Measurements from ENCODE around the gene TRAK1. TPM values are rescaled to one million over a fixed set of nuclear protein-coding genes. Genes with fewer than 3 reads are reported as not detected.

TRAK1 gene
- total RNA-seq, 6 experiments from 2014 or later = 50.6 to 54.3 (median 52.3) TPM

DNA sequence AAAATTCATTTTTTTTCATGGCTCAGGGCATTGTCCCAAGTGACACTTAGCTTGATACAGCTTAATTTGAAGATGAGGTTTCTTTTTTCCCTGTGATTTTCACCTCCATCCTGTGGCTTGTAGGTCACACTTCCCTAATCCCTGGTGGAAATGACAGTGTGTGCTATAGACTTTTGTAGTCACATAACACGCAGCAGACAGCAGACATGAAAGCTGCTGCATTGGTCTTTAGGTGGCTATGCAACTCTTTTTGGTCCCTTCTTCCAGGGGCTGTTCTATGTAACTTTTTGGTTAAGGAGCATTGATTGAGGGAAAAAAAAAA is 38.8 kb downstream of the TRAK1 start:
- TF ChIP-seq, protein P1, sequence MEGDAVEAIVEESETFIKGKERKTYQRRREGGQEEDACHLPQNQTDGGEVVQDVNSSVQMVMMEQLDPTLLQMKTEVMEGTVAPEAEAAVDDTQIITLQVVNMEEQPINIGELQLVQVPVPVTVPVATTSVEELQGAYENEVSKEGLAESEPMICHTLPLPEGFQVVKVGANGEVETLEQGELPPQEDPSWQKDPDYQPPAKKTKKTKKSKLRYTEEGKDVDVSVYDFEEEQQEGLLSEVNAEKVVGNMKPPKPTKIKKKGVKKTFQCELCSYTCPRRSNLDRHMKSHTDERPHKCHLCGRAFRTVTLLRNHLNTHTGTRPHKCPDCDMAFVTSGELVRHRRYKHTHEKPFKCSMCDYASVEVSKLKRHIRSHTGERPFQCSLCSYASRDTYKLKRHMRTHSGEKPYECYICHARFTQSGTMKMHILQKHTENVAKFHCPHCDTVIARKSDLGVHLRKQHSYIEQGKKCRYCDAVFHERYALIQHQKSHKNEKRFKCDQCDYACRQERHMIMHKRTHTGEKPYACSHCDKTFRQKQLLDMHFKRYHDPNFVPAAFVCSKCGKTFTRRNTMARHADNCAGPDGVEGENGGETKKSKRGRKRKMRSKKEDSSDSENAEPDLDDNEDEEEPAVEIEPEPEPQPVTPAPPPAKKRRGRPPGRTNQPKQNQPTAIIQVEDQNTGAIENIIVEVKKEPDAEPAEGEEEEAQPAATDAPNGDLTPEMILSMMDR (IDR thresholded peaks at IDR 0.05) = no peak
- H3K36me3 Mint-ChIP-seq (ENCODE audit: low read depth) = peaks cover 10% of the 10 kb centered on the region
- H3K27me3 Mint-ChIP-seq (ENCODE audit: insufficient read depth) = no peaks in the 10 kb centered on the region
- H3K4me3 Mint-ChIP-seq = no peak overlapping the region
- H3K4me1 Mint-ChIP-seq (ENCODE audit: low read depth) = peaks cover 13% of the 10 kb centered on the region
- no peaks in the 10 kb centered on the region for H3K9me3 Mint-ChIP-seq
- no peak for DNase-seq
- H3K27ac Mint-ChIP-seq = no peak overlapping the region

DNA sequence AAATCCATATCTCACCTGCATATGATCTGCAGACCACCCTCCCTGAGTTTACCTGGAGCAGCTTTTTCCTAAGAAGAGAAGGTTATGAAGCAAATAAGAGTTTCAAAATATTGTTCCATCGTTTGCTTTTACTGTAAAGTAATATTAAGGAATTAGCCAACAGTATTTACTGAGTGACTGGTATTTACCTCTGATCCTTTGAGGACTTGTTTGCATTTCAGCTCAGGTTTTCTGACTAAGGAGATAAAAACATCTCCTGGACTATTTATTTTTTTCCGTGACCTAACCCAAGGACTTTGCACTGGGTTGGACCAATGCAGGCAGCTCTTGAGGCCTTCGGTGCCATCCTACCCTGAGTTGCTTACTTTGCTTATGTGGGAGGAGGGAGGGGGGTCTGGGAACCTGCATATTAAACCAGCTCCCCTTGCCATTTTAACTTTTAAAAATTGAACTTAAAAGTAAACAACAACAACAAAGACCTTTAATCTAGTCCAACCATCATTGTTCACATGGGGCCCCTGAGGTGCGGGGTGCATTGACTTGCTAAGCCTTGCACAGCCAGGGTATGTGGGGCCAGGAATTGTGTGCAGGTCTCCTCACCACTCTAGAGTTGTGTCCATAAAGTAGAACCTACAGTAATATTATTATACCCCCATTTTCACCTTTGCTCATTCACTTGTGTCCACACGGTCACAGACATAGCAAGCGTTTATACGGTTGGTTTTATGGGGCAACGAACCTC is 39.3 kb downstream of the TRAK1 start:
- H3K4me1 Mint-ChIP-seq (ENCODE audit: low read depth) = peaks cover 13% of the 10 kb centered on the region
- no peaks in the 10 kb centered on the region; the same call in 1 of the 2 replicates for H3K27me3 Mint-ChIP-seq (ENCODE audit: insufficient read depth)
- no peak overlapping the region for H3K4me3 Mint-ChIP-seq
- no peak overlapping the region for H3K27ac Mint-ChIP-seq
- H3K36me3 Mint-ChIP-seq (ENCODE audit: low read depth) = peaks cover 5% of the 10 kb centered on the region
- no peak for DNase-seq
- no peaks in the 10 kb centered on the region for H3K9me3 Mint-ChIP-seq
- TF ChIP-seq, protein P1 (IDR thresholded peaks at IDR 0.05) = no peak

DNA sequence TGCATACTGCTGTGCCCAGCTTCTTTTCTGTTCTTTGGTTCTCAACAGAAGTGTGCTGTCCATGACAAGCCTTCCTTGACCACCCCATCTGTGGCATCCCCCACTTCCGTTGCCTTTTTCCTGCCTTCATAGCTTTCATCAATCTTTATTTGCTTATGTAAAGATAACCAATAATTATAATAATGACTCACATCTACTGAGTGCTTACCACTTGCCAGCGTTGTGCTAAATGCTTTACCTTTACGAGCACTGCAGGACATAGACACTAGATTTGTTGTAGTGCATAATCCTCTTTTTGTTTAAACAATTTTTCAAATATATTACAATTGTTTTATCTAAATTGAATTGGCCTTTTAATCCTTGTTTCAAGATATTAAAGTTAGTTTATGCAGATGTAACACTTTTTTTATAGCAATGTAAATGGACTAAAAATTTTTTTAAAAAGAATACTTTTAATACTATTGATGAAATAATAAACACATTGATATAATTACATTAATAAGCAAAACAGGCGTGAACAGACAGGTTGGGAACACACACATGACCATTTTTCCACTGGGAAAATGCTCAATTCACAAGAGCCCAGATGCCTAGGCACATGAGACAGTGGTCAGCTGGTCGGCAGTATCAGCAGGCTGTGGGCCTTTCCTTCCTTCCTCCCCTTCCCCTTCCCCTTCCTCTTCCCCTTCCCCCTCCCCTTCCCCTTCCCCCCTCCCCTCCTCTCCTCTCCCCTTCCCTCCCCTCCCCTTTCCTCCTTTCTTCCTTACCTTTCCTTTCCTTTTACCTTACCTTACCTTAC is 42.5 kb downstream of the TRAK1 start:
- Mint-ChIP-seq H3K36me3 (ENCODE audit: low read depth) (no peaks in the 10 kb centered on the region), H3K4me3 (no peak overlapping the region), H3K27me3 (ENCODE audit: insufficient read depth) (peaks cover 1% of the 10 kb centered on the region), H3K9me3 (no peaks in the 10 kb centered on the region), H3K4me1 (ENCODE audit: low read depth) (peaks cover 13% of the 10 kb centered on the region), H3K27ac (no peak overlapping the region)
- DNase-seq = no peak
- TF ChIP-seq, protein P1 (IDR thresholded peaks at IDR 0.05) = no peak

DNA sequence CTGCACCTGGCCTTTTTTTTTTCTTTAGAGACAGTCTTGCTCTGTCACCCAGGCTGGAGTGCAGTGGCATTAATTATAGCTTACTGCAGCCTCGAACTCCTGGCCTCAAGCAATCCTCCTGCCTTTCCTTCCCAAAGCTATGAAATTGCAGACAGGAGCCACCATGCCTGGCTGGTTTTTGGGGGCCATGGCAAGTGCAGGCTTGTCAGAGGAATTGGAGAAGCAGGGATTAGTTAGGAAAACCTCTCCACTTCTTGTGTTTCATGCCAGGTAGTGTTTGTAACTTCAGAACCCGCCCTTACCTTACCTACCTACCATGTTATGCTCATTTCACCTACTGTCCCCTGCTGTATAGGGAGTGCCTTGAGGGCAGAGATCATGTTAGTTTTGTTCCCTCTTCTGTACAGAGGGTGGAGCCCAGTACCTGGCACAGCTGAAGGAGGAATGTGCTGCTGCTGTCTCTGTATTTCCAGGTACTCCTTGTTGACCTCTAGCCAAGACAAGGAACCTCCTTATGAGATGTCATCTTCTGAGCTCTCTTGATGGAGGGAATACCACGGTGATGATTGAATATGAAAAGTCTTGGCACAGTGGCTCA is 43.8 kb downstream of the TRAK1 start:
- Mint-ChIP-seq H3K27me3 (ENCODE audit: insufficient read depth) (peaks cover 2% of the 10 kb centered on the region), H3K4me1 (ENCODE audit: low read depth) (0 out of 2 replicates have a peak, but pooled peaks cover under 1% of the 10 kb centered on the region), H3K4me3 (no peak overlapping the region), H3K27ac (no peak overlapping the region), H3K36me3 (ENCODE audit: low read depth) (no peaks in the 10 kb centered on the region), H3K9me3 (no peaks in the 10 kb centered on the region)
- TF ChIP-seq, protein P1 (IDR thresholded peaks at IDR 0.05) = no peak
- no peak for DNase-seq

DNA sequence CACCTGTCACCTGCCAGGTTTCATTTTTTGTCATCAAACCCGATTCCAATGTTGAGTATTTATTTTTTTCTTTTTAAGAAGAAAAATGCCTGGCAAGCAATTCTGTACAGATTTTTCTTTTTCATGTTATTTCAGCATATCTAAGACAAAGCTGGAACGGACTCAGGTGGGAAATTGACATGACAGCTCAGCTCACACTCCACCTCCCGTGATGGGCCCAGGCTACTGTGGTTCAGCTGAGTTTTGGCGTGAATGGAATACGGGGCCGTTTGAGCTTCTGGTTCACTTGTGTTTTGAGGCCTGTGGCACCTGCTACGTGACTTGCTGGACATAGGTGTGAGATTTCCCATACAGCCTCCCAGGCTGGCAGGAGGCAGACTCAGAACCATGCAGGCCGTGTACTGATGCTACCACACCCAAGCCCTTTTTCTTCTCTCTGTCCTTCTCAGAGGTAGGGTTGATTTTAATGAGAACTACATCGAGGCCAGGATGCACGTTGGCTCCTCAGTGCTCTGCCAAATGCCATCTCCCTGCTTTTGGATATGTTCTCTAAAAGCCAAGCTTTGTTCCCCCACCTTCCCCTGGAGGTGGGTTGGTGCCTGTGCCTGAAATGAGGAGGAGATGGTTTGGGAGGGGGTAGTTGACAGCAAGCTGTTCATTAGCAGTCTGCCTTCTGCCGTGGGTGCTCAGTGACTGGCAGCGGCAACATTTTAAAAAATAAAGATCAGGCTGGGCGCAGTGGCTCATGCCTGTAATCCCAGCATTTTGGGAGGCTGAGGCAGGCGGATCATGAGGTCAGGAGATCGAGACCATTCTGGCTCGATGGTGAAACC is 48.7 kb downstream of the TRAK1 start:
- peaks cover 4% of the 10 kb centered on the region for H3K27me3 Mint-ChIP-seq (ENCODE audit: insufficient read depth)

More for the DNA sequence above, 48.7 kb downstream of the TRAK1 start:
- H3K27ac Mint-ChIP-seq = no peak overlapping the region
- no peaks in the 10 kb centered on the region for H3K36me3 Mint-ChIP-seq (ENCODE audit: low read depth)
- TF ChIP-seq, protein P1 (IDR thresholded peaks at IDR 0.05) = no peak
- H3K9me3 Mint-ChIP-seq = no peaks in the 10 kb centered on the region
- H3K4me1 Mint-ChIP-seq (ENCODE audit: low read depth) = no peaks in the 10 kb centered on the region; the same call in 1 of the 2 replicates
- no peak for DNase-seq
- no peak overlapping the region for H3K4me3 Mint-ChIP-seq

All from HFFc6 (cell line).